H1 (cell line): ENCODE results near the gene RAD51B.

Source experiments
- ASH2L ChIP-seq: fragments of 200-600, 300-600 bp; sonication (generic); IDR thresholded peaks from one replicate; pipeline ENCODE4 v1.7.1; 2017; ENCODE audit warnings: low read length
- BACH1 ChIP-seq: IDR thresholded peaks from 2 replicates; pipeline ENCODE4 v1.6.1; 2012; ENCODE audit warnings: low read length, improper control_type of control experiment
- CBX8 ChIP-seq: fragments of 300-800, 300-1000 bp; sonication (generic); IDR thresholded peaks from 2 replicates; pipeline ENCODE4 v1.7.1; 2016; ENCODE audit warnings: low read depth, low read length, borderline replicate concordance
- CTCF ChIP-seq, 3 experiments: IDR thresholded peaks; 1 replicate in 2 of 3; 2 replicates in 1 of 3; pipeline versions ENCODE4 v1.5.1 to v1.6.1; 2011; ENCODE audit warnings: low read length in 3 of 3, mild to moderate bottlenecking in 3 of 3, inconsistent platforms in 2 of 3, low read depth in 1 of 3, moderate library complexity in 1 of 3; ENCODE audit not compliant: insufficient read depth in 1 of 3; ENCODE audit errors: control extremely low read depth in 1 of 3
- EGR1 ChIP-seq: IDR thresholded peaks from 2 replicates; pipeline ENCODE4 v1.6.1; 2011; ENCODE audit warnings: low read depth, low read length, borderline replicate concordance
- GABPA ChIP-seq: IDR thresholded peaks from 2 replicates; pipeline ENCODE4 v1.6.1; 2011; ENCODE audit warnings: mild to moderate bottlenecking, low read length, moderate library complexity, borderline replicate concordance; ENCODE audit not compliant: insufficient read depth
- GTF2F1 ChIP-seq: IDR thresholded peaks from 2 replicates; pipeline ENCODE4 v1.6.1; 2012; ENCODE audit warnings: low read depth, low read length, improper control_type of control experiment, borderline replicate concordance
- JUN ChIP-seq: IDR thresholded peaks from 2 replicates; pipeline ENCODE4 v1.6.1; 2011; ENCODE audit warnings: low read depth, mild to moderate bottlenecking, improper control_type of control experiment, low read length
- JUND ChIP-seq: IDR thresholded peaks from 2 replicates; pipeline ENCODE4 v1.6.1; 2011; ENCODE audit warnings: mild to moderate bottlenecking, improper control_type of control experiment, low read length
- POLR2A ChIP-seq, 2 experiments: IDR thresholded peaks; 1 replicate in 1 of 2; 2 replicates in 1 of 2; pipeline ENCODE4 v1.6.1; 2011; ENCODE audit warnings: low read depth in 2 of 2, low read length in 2 of 2, mild to moderate bottlenecking in 2 of 2; ENCODE audit errors: control extremely low read depth in 1 of 2
- POLR2AphosphoS5 ChIP-seq: IDR thresholded peaks from 2 replicates; pipeline ENCODE4 v1.6.1; 2011; ENCODE audit warnings: low read depth, low read length
- SIX5 ChIP-seq: IDR thresholded peaks from 2 replicates; pipeline ENCODE4 v1.6.1; 2011; ENCODE audit warnings: mild to moderate bottlenecking, low read depth, low read length
- SP1 ChIP-seq: IDR thresholded peaks from 2 replicates; pipeline ENCODE4 v1.6.1; 2011; ENCODE audit warnings: low read depth, low read length
- YY1 ChIP-seq: IDR thresholded peaks from 2 replicates; pipeline ENCODE4 v1.6.1; 2011; ENCODE audit warnings: low read depth, mild to moderate bottlenecking, low read length

- TF ChIP-seq GTF2F1 = no peak
- TF ChIP-seq SP1 = no peak
- no peak for TF ChIP-seq JUN
- TF ChIP-seq POLR2AphosphoS5 = no peak
- TF ChIP-seq EGR1 = no peak
- TF ChIP-seq ASH2L = no peak
- no peak for TF ChIP-seq CTCF (IDR thresholded peaks at IDR 0.05; ENCODE audit: control extremely low read depth in 1 of 3, insufficient read depth in 1 of 3, low read depth in 1 of 3, low read length in 3 of 3)
- no peak for TF ChIP-seq POLR2A (IDR thresholded peaks at IDR 0.05; ENCODE audit: control extremely low read depth in 1 of 2, low read depth in 2 of 2, low read length in 2 of 2)
- TF ChIP-seq BACH1 = no peak
- no peak for TF ChIP-seq JUND
- no peak for TF ChIP-seq YY1
- no peak for TF ChIP-seq CBX8
- TF ChIP-seq GABPA = no peak
- no peak for TF ChIP-seq SIX5
Measured at GRCh38 chr14:67911562-67911961, 92.0 kb downstream of the RAD51B start.
